Loucy (cell line): ENCODE measurements around the gene REEP6.

ENCODE experiments used
- CTCF ChIP-seq: fragments of 200-600 bp; sonication (generic); conservative IDR thresholded peaks from 2 replicates; pipeline ENCODE4 v1.5.1; 2014; ENCODE audit warnings: mild to moderate bottlenecking, antibody characterized with exemption, low read length
- EZH2phosphoT487 ChIP-seq: fragments of 200-600 bp; IDR thresholded peaks from 2 replicates; pipeline ENCODE4 v1.6.1; 2018; ENCODE audit warnings: antibody characterized with exemption, mild to moderate bottlenecking, moderate library complexity, borderline replicate concordance

- peak; percentile 50 for TF ChIP-seq CTCF
- no peak for TF ChIP-seq EZH2phosphoT487
Measured at GRCh38 chr19:1471515-1472160, 19.3 kb upstream of the REEP6 start.
